Transverse colon (tissue), 4 donors: ENCODE data around the gene CYP2C9.
"Not testable (repeated sequence)": the region's sequence is repeated elsewhere in the genome, so short reads cannot be mapped to it uniquely, and the experiment has no call there.

Source experiments
- POLR2A ChIP-seq: fragments of 450-650 bp; IDR thresholded peaks from one replicate; pipeline ENCODE4 v1.6.1; 2016; ENCODE audit warnings: antibody characterized with exemption, mild to moderate bottlenecking, moderate library complexity
- POLR2AphosphoS5 ChIP-seq, 3 donors: sonication (generic); formaldehyde crosslinking; IDR thresholded peaks; one replicate each; pipeline ENCODE4 v1.6.1; 2016; ENCODE audit warnings: antibody characterized with exemption in 3 of 3
- TF ChIP-seq, protein P1 (sequence below), 5 experiments: fragments of 200-600 bp in 3 of 5; fragments of 450-650 bp in 2 of 5; sonication (generic) in 3 of 5; IDR thresholded peaks; 1 replicate in 2 of 5; 2 replicates in 3 of 5; pipeline ENCODE4 v1.5.1; 2016 to 2017; ENCODE audit warnings: antibody characterized with exemption in 5 of 5, inconsistent platforms in 3 of 5, mild to moderate bottlenecking in 2 of 5, moderate library complexity in 1 of 5

DNA sequence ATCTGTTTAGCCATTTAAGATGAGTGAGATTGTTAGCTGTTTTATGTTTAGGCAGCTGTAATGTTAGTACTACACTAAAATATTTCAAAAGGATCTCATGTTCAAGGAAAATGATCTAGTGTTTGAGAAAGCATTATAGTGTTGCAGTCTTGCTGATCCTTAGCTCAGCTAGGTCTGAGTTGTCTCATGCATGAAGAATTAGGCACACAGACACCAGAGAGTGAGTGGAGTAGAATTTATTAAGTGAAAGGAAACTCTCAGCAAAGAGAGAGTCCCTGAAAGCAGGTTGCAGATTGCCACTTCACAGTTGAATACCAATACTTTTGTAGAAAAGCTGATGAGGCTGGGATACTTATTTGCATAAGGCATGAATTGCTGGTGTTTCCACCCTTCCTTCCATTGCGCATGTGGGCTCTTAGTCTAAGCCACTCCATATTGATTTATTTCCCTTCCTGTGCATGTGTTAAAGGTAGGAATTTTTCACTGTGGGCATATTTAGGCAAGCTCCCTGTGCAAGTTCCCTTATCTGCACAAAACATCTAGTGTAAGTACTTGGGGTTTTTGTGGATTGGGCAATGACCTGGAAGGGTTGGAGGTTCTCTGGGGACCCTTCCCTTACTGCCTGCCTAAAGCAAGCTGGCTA lies 33.8 kb upstream of the CYP2C9 start:
- TF ChIP-seq, protein P1, sequence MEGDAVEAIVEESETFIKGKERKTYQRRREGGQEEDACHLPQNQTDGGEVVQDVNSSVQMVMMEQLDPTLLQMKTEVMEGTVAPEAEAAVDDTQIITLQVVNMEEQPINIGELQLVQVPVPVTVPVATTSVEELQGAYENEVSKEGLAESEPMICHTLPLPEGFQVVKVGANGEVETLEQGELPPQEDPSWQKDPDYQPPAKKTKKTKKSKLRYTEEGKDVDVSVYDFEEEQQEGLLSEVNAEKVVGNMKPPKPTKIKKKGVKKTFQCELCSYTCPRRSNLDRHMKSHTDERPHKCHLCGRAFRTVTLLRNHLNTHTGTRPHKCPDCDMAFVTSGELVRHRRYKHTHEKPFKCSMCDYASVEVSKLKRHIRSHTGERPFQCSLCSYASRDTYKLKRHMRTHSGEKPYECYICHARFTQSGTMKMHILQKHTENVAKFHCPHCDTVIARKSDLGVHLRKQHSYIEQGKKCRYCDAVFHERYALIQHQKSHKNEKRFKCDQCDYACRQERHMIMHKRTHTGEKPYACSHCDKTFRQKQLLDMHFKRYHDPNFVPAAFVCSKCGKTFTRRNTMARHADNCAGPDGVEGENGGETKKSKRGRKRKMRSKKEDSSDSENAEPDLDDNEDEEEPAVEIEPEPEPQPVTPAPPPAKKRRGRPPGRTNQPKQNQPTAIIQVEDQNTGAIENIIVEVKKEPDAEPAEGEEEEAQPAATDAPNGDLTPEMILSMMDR (IDR thresholded peaks at IDR 0.05), result not testable (repeated sequence)
- not testable (repeated sequence) for TF ChIP-seq POLR2AphosphoS5 (IDR thresholded peaks at IDR 0.05); POLR2A
